Stimulated activated naive CD8-positive, alpha-beta T cell treated with anti-CD3 and anti-CD28 coated beads, Interleukin-15, Interleukin-2, amounts not matched to agents 100 U/mL and 50 U/mL, for 24 hours (primary cell): ENCODE data around the gene TMEM150B.

Experiments
- ATAC-seq: fragments of 150-1000 bp; cut with Tn5 transposase; one replicate; pipeline ENCODE4 v1.10.0; 2021
- DNase-seq: peaks from one replicate; pipeline ENCODE4 v3.0.0; 2021

TMEM150B gene

DNA sequence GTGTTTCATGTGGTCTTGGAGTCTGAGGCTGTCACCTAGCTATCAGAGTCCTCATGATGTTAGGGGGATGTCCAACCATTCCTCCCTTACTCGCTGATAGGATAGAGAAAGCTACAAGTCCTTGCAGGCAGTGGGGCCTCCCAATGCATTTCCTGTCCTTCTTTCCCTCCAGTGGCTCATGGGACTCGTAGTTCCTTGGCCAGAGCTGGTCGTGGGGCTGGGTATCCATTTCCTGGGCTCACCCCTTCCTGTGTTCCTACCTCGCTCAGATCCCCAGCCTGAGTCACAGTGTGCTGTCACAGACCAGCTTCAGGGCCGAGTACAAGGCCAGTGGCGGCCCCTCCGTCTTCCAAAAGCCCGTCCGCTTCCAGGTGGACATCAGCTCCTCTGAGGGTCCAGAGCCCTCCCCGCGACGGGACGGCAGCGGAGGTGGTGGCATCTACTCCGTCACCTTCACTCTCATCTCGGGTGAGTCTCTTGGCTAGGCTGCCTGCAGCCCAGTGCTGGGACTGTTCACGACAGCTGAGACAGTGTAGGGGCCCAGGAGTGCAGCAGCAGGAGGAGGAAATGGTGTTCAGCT lies 19.1 kb downstream of the TMEM150B start:
- no peak for DNase-seq
- no peak for ATAC-seq

DNA sequence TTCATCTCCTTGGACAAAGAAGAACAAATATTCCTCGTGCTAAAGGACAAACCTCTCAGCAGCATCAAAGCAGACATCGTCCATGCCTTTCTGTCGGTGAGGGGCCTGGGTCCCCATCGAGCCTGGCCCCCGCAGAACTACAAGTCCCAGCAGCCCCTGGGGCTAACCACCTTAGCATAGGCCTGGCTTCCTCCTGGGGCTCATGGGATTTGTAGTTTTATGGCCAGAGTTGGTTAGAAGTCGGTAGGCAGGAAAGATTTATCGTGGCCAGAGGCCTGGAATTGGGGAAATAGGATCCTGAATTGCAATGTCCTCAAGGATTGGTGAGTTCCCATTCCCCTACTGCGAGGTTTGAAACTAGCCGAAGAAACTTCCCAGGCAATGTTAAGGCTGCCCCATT lies 19.6 kb downstream of the TMEM150B start:
- peak; percentile 55 for ATAC-seq
- peak; percentile 54 for DNase-seq

DNA sequence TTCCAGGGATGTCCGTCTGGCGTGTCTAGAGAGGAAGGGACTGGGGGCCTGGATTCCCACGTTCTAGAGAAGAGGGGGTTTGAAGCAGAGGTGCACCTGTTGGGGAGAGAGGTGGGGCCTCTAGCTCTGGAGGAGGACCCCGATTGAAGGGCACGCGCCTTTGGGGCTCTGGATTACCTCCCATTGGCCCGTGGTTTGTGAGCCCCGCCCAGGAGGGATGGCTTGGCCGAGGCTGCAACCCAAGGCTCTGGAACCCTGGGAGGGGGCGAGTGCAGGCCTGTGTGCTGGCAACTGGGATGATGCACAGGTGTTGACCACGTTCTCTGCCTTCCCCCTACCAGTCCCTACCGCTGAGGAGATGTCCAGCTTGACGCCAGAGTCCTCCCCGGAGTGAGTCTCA lies 20.2 kb downstream of the TMEM150B start:
- no peak for ATAC-seq
- DNase-seq: no peak

DNA sequence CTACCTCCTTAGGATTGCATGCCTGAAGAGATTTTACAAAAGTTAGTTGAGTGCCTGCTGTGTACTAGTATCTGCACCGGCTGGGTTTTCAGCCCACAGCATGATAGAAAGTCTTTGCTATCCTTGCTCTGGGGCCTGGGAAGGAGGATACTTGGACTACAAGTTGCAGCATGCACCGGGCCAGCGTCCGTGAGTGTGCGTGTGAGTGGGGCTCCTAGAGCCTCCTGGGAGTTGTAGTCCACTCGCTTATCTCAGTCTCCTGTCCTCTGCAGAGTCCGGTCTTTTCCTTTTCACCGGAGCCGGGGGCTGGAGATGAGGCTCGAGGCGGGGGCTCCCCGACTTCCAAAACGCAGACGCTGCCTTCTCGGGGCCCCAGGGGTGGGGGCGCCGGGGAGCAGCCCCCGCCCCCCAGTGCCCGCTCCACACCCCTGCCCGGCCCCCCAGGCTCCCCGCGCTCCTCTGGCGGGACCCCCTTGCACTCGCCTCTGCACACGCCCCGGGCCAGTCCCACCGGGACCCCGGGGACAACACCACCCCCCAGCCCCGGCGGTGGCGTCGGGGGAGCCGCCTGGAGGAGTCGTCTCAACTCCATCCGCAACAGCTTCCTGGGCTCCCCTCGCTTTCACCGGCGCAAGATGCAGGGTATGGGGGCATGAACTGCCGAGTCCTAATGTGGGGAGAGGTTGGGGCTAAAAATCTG lies 20.7 kb downstream of the TMEM150B start:
- ATAC-seq (peak; percentile 42), DNase-seq (peak; percentile 29)

DNA sequence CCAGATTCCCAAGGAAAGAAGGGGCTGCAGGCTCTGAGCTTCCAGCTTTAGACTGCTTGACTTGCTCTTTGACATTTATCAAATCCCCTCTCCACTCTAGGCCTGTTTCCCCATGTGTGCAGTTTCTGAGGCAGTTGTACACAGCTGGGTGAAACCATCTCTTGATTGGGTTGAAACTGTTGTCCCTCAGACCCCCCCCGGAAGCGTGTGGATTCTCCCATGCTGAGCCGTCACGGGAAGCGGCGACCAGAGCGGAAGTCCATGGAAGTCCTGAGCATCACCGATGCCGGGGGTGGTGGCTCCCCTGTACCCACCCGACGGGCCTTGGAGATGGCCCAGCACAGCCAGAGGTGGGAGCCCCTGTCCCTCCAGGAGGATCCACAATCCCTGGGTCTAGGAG lies 21.7 kb downstream of the TMEM150B start:
- no peak for DNase-seq
- ATAC-seq: no peak

DNA sequence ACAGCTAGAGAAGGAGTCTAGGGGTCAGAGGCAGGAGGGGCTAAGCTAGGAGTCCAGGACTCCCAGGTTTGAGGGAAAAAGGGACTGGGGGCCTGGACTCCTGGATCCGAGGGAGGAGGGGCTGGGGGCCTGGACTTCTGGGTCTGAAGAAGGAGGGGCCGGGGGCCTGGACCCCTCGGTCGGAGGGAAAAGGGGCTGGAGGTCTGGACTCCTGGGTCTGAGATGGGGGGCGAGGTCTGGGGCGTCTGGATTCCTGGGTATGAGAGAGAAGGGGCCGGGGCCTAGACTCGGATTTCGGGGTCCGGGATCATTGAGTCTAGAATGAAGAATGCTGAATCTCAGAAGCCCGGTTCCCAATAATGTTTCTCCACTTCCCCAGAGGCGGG lies 22.8 kb downstream of the TMEM150B start:
- ATAC-seq: no peak
- no peak for DNase-seq

DNA sequence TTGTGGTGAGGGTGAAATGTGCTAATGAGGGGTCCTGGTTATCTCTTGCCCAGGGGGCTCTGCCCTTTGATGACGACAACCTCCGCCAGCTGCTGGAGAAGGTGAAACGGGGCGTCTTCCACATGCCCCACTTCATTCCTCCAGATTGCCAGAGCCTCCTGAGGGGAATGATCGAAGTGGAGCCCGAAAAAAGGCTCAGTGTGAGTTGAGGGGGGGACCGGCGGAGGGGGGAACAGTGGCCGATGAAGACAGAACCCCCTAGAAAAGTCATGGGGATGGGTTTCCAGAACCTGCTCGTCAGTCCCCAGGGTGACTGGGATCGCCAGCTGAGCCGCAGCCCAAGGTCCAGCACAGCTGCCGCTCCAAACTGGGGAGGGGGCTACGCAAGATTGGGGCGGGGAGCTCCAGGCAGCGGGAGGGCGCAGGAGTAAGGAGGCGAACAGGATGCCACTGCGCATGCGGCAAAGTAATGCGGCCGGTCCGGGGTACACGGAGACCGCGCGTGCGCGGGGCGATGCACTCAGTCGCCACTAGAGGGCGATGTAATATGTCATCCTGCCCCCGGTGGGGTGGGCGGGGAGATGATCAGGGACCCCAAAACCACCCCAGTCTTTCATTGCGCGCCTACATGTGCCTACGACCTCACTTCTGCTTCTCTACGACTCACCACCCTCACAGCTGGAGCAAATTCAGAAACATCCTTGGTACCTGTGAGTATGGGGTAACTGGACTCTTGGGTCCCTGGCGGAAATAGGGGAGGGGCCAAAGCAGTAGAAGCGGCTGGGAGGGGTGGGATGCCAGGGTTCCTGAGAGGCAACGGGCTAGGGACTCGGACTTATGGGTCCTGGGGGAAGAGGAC lies 23.5 kb downstream of the TMEM150B start:
- peak; percentile 98 for DNase-seq
- peak; percentile 93 for ATAC-seq

DNA sequence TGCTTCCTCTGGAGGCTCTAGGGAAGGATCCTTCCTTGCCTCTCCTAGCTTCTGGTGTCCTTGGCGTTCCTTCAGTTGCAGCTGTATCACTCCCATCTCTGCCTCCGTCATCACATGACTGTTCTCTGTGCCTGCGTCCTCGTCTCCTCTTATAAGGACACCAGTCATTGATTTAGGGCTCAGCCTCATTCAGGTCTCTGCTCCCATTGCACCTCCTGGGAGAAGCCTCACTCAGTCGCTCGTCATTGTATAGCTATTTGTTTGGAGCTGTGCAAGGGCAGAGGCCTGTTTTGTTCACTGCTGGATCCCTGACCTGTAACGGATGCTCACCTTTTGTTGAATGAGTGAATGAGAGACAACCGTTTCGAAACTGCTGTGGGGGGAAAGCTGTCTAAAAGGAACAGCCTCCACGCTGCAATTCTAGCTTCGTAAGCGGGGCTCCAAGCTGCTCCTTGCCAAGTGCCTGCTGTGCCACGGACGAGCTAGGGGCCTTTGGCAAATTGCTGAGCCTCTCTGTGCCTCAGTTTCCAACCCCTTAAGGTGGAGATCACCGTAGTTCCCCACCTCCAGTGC lies 24.2 kb downstream of the TMEM150B start:
- DNase-seq (no peak), ATAC-seq (no peak)

DNA sequence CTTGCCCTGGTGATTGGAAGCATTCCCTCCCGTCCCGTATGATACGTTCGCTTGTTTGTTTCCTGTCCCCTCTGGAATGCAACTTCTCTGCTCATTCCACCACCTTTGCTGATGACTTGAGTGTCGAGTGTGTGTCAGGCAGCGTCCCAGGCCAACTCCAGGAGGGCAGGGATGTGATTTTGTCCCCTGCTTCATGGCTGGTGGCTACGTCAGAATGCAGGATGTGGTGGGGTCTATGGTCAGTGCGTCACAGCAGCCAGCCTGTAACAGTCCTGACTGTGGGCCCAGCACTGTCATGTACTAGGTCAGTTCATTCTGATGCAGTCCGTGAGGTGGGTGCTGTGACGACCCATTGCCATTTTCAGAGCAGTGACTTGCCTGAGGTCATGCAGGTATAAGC lies 25.1 kb downstream of the TMEM150B start:
- ATAC-seq (no peak), DNase-seq (no peak)

DNA sequence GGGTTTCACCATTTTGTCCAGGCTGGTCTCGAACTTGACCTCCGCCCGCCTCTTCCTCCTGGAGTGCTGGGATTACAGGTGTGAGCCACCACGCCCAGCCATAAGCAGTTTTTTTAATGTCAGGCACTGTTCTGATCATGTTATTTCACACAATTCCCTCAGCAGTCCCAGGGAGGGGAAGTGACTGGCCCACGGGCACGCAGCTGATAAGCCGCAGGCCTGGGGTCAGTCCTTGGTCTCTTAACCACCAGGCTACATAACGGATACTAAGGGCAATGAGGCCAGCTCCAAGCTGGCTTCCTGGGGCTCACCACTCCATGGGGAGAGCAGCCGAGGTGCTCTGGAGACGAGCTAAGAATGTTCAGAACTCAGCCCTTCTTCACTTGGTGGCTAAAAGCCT lies 27.9 kb downstream of the TMEM150B start:
- DNase-seq (no peak), ATAC-seq (no peak)

DNA sequence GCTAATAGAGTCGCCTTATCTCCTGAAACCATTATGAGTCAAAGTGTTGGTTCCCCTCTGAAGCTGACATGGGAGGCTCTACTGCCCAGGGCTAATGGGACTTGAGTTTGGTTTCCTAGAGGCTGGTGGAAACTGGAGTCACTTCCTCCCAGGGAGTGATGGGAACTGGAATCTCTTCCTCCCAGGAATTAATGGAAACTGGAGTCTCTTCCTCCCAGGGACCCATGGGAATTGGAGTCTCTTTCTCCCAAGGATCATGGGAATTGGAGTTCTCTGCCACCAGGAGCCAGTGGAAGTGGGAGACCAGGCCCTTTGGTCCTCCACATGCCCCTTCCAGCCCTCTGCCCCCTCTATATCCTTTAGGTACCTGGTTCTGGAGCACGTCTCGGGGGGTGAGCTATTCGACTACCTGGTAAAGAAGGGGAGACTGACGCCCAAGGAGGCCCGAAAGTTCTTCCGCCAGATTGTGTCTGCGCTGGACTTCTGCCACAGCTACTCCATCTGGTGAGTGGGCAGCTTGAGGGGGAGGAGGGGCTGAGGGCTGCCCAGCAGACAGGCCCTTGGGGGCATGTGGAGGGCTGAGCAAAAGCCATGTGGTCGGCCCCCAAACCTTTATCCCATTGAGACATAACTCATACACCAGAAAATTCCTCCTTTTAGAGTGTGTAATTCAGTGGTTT lies 35.9 kb downstream of the TMEM150B start:
- ATAC-seq (no peak), DNase-seq (no peak)

DNA sequence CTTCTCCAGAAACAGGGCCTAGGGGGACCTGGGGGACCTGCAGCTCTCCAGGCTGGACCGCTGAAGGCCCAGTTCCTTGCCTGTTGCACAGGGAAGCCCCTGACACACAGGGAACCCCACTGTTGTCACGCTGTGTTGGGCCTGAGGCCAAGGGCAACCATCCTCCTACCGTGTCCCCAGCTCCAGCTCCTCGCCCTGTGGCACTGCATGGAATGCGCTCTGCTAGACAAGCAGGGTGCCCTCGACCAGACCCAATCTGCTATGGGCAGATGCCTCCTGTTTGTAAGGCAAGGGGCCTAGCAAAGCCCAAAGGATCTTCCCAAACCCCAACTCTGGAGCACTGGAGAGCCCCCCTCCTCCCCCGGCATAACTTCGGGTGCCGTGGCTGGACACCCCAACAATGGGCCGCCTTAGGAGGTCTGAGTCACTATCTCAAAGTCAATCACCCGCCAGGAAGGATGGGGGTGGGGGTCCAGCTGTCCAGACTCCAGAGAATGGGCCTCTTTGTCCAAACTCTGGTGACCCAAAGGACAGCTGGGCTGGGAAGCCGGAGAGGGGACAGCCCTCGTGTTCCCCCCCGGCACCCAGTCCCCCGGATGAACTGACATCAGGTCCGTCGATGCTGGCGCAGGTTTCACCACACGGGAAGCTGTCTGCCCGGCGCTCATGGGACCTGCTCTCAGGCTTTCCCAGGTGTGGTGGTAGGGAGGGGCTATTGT lies 37.6 kb downstream of the TMEM150B start:
- DNase-seq: no peak
- no peak for ATAC-seq

DNA sequence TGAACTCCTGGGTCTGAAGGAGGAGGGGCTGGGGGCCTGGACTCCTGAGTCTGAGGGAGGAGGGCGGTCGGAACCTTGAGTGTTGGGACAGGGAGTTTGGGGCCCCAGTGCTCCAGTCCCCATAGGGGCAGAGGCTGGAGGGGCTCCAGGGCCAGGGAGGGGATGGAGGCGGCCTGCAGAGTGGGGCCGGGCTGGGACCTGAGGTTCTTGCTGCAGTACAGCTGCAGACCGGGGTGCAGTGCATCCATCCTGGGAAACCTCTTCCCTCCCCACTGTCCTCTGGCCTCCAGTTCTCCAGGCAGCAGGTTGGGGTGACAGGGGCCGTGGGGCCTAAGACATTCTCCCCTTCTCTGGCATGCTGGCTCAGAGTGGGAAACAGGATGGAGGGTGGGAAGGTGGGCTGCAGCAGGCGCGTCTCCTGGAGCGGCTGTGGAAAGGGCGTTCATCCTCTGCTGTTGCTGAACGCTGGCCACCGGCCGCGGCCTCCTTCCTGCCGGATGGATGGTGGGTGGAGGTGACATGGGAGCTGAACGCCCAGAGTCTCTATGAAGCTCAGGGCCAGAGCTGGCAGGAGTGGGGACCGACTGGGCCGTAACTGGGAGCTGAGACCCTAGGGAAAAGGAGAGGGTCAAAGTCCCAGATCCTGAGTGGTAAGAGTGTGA lies 39.8 kb downstream of the TMEM150B start:
- DNase-seq: no peak
- ATAC-seq: no peak

DNA sequence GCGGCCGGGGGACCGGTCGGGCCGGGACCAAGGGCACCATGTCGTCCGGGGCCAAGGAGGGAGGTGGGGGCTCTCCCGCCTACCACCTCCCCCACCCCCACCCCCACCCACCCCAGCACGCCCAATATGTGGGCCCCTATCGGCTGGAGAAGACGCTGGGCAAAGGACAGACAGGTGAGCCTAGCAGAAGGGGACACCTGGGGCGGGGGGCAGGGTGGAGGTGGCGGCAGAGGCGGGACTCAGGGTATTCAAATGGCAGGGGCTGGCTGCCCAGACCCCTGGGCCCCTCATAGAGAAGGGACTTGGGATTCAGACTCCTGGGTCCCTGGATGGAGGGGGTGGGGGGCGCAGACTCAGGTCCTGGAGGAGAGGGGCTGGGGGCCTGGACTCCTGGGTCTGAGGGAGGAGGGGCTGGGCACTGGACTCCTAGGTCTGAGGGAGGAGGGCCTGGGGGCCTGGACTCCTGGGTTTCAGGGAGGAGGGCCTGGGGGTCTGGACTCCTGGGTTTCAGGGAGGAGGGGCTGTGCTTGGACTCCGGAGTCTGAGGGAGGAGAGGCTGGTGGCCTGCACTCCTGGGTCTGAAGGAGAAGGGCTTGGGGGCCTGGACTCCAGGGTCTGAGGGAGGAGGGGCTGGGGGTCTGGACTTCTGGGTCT lies 40.6 kb downstream of the TMEM150B start:
- DNase-seq (no peak), ATAC-seq (no peak)

DNA sequence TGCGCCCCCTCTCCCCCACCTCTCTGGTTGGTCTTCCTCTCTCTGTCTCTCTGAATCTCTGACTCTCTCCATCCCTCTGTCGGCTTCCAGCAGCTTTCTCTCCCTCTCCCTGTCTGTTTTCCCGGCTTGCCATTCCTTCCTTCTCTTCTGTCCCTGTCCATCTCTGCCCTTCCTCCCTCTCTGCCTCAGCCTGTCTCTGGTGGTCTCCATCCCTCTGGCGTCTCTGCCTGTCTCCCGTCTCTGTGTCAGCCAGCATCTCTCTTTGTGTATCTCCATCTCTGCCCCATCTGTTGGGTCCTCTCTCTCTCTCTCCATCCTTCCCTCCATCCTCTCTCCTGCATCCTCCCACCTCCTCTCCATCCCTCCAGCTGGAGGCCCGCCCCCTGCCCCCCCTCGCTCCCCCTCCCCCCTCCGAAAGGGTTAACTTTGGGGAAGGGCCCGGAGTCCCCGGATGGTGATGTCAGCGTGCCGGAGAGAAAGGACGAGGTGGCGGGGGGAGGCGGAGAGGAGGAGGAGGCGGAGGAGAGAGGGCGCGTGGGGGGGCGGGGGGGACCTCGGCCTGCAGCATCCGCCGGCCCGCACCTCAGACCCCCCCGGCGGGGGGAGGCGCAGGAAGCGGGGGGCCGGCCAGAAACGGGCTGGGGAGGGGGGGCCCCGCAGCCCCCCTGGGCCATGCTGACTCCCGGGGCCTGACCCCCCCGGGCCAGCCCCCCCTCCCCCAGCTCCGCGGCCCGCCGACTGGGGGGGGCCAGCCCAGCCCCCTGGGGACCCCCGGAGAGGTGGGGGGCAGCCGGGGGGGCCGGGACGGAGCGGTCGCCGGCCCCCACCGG lies 41.4 kb downstream of the TMEM150B start, which contains the start of gene BRSK1:
Gene BRSK1, plus strand, starts transcription at position 450 of the 830 bp plus-strand sequence. CDS start 446 bp downstream, outside the sequence.
- ATAC-seq (no peak), DNase-seq (peak; percentile 57)

DNA sequence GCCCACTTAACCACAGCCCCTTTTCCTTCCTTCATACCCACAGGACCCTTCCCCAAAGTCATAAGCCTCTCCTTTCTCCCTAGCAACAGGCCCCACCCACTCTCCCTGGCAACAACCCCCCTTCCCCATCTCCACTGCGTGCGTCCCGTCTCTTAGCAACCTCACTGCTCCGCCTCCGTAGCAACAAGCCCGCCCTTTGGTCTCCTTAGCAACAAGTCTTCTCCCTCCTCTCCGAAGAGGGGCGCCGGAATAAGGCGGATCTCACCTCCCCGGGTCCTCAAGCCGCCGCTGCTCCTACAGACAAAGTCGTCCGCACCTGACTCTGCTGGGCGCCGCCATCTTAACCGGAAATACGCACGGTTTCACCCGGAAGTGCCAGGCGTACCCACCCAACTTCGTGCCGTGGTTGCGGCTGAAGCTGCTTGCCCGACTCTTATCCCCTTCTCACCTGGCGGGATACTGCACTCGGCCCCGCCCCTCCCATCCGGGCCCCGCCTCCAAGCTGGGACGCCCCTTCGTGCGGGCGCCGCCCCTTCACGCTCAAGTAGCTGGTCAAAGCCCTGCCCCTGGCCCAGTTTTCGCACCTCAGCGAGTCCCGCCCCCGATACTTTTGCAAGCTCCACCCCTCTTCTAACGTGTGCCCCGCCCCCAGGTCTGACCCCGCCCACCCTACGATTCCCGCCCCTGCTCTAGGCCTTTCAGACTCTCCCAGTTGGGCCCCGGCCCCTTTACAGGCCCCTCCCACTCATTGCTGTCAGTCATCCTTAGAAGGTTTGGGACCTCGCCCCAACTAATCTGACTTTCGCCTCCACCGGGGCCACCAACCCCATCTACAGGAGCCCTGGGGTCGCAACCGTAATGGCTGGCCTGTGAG lies 45.1 kb downstream of the TMEM150B start, which contains the start of gene HSPBP1:
Gene HSPBP1, minus strand, starts transcription at position 341 of the 874 bp plus-strand sequence. CDS start 502 bp downstream, outside the sequence.
- ATAC-seq: peak; percentile 94
- DNase-seq: peak; percentile 96

DNA sequence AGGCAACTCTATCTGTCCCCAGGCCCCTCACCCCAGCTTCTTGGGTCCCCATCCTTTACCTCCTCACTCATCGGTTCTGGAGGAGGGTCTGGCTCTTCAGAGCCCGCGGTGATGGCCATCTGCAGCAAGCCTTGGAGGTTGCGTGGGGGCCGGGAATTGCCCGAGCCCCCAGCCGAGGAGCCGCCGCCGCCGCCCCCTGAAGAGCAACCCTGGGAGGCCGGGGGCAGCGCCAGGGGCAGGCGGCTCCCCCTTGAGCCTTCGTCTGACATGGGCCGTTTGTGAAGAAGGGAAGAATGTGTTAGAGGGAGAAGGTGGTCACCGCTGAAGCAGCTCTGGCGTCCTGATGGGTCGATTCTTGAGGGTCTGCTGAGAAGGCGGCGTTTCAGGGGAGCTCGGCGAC lies 45.8 kb downstream of the TMEM150B start:
- ATAC-seq (no peak), DNase-seq (no peak)

DNA sequence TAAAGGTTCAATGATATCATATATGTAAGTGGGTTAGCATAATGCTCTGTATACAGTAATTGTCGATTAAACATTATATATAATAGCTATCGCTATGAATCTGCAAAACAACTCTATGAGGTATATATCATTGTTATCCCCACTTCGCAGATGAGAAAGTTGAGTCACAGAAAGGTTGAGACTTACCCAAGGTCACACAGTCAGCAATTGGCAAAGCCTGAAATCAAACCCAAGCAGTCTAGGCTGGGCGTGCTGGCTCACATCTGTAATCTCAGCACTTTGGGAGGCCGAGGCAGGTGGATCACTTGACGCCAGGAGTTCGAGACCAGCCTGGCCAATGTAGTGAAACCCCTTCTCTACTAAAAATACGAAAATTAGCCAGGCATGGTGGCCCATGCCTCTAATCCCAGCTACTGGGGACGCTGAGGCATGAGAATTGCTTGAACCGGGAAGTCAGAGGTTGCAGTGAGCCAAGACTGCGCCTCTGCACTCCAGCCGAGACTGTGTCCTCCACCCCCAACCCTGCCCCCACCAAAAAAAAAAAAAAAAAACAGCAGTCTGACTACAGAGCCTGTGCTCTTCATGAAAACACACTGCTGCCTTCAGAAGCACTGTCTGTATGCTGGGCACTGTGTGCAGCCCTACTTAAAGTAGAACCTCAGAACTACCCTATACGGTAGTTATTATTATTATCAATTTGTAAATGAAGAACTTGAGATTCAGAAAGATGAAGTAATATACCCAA lies 46.6 kb downstream of the TMEM150B start:
- ATAC-seq: no peak
- no peak for DNase-seq
